GM12864 (cell line): ENCODE results near the gene GALNT17.

Experiments
- DNase-seq: peaks from one replicate; pipeline ENCODE4 v3.0.0-alpha.2; 2011; ENCODE audit warnings: low read depth
- H3K4me3 ChIP-seq: 2 replicates; pipeline ENCODE4 v1.5.1; 2011; ENCODE audit warnings: mild to moderate bottlenecking, low read depth, low read length, control low read depth
- TF ChIP-seq, protein P1 (sequence below): IDR thresholded peaks from 2 replicates; pipeline ENCODE4 v1.5.1; 2011; ENCODE audit warnings: low read depth, mild to moderate bottlenecking, moderate library complexity, low read length, control low read depth, inconsistent platforms; ENCODE audit errors: missing control alignments

Gene GALNT17

DNA sequence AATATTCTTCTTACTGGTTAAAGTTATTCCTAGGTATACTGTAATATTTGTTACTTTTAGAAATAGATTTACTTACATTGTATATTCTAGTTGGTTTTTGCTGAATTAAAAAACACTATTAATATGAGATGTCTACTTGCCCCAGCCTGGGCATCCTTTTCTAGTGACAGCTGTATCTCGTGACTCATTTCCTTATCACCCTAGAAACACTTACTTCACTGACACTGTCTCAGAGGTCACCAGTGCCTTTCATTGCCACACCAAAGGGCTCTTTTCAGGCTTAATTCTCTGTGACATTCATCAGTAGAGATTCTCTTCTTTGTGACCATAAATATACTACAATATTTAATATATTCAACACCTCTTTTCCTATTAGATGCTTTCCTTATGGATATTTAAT, 194.7 kb downstream of the GALNT17 start:
- no peak for DNase-seq
- no peak overlapping the region for H3K4me3 ChIP-seq
- TF ChIP-seq, protein P1, sequence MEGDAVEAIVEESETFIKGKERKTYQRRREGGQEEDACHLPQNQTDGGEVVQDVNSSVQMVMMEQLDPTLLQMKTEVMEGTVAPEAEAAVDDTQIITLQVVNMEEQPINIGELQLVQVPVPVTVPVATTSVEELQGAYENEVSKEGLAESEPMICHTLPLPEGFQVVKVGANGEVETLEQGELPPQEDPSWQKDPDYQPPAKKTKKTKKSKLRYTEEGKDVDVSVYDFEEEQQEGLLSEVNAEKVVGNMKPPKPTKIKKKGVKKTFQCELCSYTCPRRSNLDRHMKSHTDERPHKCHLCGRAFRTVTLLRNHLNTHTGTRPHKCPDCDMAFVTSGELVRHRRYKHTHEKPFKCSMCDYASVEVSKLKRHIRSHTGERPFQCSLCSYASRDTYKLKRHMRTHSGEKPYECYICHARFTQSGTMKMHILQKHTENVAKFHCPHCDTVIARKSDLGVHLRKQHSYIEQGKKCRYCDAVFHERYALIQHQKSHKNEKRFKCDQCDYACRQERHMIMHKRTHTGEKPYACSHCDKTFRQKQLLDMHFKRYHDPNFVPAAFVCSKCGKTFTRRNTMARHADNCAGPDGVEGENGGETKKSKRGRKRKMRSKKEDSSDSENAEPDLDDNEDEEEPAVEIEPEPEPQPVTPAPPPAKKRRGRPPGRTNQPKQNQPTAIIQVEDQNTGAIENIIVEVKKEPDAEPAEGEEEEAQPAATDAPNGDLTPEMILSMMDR: no peak

DNA sequence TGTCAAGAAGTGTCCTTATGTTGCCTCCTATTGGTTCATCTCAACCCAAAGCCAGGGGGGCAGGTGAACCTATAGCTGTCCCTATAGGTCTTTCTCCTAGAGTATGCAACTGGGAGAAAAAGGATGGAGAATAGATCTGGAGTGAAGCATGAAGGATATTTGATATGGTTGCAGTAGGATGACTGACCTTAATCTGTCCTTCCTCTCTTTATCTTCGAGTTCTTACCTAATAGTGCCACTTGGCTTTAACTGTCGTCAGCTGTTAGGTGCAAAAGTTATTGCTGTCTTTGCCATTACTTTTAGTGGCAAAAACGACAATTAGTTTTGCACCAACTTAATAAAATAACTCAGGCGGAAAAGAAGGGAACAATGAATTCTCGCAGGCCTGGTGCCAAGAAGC, 196.0 kb downstream of the GALNT17 start:
- no peak overlapping the region for H3K4me3 ChIP-seq
- no peak for DNase-seq
- TF ChIP-seq, protein P1: no peak

DNA sequence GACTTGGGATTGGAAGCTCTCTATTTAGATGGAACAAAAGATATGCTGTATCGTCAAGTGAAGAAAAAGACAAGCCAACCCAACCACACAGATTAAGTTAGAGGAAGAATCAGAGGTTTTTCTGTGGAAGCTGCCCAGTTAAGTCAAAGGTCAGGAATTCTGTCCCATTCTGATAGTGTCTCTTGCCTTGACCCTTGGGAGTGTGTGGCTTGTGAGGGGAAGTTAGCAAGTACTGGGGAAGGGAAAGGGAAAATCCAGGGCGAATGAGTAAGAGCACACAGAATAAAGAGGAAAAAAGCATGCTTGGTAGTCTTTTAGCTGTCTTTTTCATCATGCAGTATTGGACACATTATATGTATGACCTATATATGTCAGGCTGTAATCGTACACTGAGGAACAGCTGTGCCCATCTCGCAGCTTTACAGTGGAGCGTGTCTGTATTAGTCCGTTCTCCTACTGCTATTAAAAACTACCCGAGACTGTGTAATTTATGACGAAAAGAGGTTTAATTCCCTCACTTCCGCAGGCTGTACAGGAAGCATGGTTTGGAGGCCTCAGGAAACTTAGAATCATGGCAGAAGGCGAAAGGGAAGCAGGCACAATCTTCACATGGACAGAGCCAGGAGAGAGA, 197.2 kb downstream of the GALNT17 start:
- no peak overlapping the region for H3K4me3 ChIP-seq
- TF ChIP-seq, protein P1: no peak
- DNase-seq: no peak

DNA sequence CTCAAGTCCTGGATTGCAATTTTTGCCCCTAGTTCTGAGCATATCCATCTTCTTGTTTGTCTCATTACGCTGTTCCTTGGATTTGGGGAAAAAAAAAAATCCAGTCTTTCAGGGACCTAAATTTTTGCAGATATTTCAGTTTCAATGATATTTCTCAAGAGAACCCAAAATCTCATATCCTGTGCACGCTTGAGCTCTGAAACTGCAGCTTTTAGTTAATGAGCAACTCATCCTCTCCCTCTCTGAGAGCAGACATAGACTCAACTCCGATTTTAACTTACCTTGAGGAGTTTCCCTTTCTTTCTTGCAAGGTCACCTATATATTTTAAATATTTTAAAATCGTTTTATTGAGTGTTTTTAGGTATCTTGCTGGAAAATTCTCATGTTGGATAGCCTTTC, 200.3 kb downstream of the GALNT17 start:
- no peak overlapping the region for H3K4me3 ChIP-seq
- TF ChIP-seq, protein P1: no peak
- DNase-seq: no peak

DNA sequence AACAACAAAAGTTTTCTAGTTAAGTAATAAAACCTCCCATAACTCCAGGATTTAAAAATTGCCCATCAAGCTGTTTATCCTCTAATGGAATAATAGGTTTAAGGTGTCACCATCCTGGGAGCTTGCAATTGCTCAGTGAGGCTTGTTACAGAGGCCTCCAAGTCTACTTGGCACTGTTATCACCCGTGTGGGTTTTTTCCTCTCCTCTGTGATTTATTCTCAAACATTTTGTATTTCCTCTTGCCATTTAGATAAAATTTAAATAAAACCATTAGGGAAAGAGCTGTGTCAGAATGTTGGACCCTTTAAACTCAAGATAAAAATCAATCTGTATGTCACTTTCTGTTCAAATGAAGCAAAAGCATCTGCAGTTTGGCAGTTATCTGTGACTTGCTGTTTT, 202.6 kb downstream of the GALNT17 start:
- DNase-seq: no peak
- H3K4me3 ChIP-seq: no peak overlapping the region
- TF ChIP-seq, protein P1: no peak

DNA sequence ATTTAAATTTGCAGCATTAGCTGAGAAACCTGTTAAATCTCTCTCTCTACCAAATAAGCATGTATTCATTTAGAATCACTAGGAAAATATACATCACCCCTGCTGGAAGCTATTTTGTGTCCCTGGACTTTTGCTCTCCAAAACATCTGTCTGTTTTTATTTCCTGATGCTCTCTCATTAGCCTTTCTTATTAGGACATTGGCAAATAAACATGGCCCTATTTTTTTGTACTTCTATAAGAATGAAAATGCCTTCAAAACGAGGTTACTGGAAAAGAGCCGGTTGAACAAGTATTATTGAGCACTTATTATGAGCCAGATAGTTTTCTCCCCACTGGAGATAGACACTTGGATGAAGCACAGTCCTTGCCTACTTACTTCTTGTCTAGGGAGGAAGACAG, 206.9 kb downstream of the GALNT17 start:
- no peak overlapping the region for H3K4me3 ChIP-seq
- no peak for DNase-seq
- TF ChIP-seq, protein P1: no peak

DNA sequence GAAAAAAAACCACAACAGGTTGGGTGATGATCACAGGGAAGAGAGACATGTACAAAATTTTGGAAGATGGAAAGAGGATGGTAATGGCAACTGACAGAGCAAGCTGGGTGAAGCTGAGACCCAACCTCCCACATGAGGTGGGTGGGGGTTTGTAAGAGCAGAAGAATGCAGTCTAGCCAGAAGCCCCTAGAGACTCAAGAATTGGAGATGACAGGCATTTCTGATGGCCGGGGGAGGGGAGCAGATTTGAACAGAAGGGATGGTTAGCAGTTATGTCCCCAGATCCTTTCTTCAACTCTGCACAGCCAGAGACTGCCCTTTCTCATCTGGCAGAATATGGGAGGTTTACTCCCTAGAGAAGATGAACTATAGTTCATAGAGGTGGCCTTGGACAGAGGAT, 208.0 kb downstream of the GALNT17 start:
- TF ChIP-seq, protein P1: no peak
- H3K4me3 ChIP-seq: no peak overlapping the region
- no peak for DNase-seq
